ENCODE results near the gene STARD10.

DNA sequence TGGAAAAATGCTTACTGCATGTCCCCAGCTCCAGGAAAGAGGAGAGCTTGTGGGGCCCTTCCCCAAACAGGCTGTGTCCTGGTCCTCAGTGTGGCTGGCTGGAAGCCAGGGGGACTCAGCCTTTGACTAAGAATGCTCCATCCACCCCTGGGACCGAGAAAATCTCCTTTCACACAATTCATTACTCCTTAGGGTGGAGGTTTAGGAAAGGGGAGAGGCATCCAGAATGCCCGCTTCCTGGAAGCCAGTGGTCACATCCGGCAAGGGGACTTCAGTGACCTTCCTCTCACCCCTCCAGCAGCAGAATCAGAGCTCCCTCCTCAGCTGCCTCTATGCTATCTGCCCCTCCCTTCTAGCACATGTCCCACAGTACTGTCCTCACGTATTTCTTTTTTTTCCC, 42.3 kb upstream of the STARD10 start:
- TF ChIP-seq, protein P1, sequence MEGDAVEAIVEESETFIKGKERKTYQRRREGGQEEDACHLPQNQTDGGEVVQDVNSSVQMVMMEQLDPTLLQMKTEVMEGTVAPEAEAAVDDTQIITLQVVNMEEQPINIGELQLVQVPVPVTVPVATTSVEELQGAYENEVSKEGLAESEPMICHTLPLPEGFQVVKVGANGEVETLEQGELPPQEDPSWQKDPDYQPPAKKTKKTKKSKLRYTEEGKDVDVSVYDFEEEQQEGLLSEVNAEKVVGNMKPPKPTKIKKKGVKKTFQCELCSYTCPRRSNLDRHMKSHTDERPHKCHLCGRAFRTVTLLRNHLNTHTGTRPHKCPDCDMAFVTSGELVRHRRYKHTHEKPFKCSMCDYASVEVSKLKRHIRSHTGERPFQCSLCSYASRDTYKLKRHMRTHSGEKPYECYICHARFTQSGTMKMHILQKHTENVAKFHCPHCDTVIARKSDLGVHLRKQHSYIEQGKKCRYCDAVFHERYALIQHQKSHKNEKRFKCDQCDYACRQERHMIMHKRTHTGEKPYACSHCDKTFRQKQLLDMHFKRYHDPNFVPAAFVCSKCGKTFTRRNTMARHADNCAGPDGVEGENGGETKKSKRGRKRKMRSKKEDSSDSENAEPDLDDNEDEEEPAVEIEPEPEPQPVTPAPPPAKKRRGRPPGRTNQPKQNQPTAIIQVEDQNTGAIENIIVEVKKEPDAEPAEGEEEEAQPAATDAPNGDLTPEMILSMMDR (IDR thresholded peaks at IDR 0.05 in 4 of 5, conservative IDR thresholded peaks at IDR 0.05 in 1 of 5) = no peak
- no peak for TF ChIP-seq POLR2A (IDR thresholded peaks at IDR 0.05)

All from gastrocnemius medialis (tissue), 4 donors.